KOPT-K1 (cell line): Measurements from ENCODE around the gene ATXN7L3B.
"Not testable (repeated sequence)": the region's sequence is repeated elsewhere in the genome, so short reads cannot be mapped to it uniquely, and the experiment has no call there.

Experiments
- H3K27ac ChIP-seq: fragments of 200-600 bp; sonication (generic); 2 replicates; pipeline ENCODE4 v1.5.1; 2016; ENCODE audit warnings: antibody characterized with exemption, mild to moderate bottlenecking, low read depth, low read length; ENCODE audit not compliant: poor library complexity, severe bottlenecking
- H3K36me3 ChIP-seq: fragments of 200-600 bp; sonication (generic); 2 replicates; pipeline ENCODE4 v1.5.1; 2017; ENCODE audit warnings: antibody characterized with exemption, mild to moderate bottlenecking, low read length, moderate library complexity; ENCODE audit not compliant: insufficient read depth
- H3K9me3 ChIP-seq: fragments of 200-600 bp; sonication (generic); 2 replicates; pipeline ENCODE4 v1.5.1; 2017; ENCODE audit warnings: antibody characterized with exemption, low read length, mild to moderate bottlenecking; ENCODE audit not compliant: insufficient read depth, poor library complexity, severe bottlenecking

The ATXN7L3B gene, protein sequence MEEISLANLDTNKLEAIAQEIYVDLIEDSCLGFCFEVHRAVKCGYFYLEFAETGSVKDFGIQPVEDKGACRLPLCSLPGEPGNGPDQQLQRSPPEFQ

DNA sequence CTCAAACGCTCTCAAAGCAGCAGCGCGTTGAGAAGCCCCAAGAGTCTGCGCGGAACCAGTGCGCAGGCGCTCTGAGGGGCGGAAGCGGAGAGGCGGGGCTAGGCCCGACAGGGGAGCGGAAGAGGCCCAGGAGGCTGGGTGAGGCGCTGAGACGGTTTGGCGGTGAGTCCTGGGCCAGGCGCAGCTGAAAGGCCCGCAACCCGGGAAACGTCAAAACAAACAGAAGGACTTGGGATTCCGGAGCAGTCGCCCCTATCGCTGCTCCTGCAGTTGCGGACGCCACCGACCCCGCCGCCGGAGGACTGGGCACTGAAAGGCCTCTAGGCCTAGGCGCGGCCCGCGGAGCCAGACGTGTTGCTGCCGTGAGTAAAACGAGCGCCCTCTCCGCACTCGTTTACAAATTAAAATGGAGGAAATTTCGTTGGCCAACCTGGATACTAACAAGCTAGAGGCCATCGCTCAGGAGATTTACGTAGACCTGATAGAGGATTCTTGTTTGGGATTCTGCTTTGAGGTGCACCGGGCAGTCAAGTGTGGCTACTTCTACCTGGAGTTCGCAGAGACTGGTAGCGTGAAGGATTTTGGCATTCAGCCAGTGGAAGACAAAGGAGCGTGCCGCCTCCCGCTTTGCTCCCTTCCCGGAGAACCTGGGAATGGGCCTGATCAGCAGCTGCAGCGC is at the start of gene ATXN7L3B:
Gene ATXN7L3B, plus strand, starts transcription at position 129 of the 679 bp plus-strand sequence. Its CDS starts 278 bp downstream, at position 407.
- Histone ChIP-seq H3K9me3 (no peaks in the 10 kb centered on the region), H3K36me3 (peaks cover 40% of the 10 kb centered on the region), H3K27ac (peak within 1 kb of the TSS; percentile 96)

DNA sequence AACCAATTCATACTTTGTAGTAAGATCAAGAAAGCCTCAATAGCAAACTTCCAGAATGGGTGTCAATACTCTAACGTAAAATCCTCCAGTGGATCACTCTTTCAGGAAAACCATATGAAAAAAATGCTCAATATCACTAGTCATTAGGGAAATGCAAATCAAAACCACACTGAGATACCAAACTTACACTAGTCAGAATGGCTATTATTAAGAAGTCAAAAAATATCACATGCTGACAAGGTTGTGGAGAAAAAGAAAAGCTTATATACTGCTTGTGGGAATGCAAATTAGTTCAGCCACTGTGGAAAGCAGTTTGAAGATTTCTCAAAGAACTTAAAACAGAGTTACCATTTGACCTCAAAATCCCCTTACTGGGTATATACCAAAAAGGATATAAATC is 49.5 kb upstream of the ATXN7L3B start:
- no peaks in the 10 kb centered on the region for H3K9me3 ChIP-seq
- H3K27ac ChIP-seq = no peak overlapping the region

DNA sequence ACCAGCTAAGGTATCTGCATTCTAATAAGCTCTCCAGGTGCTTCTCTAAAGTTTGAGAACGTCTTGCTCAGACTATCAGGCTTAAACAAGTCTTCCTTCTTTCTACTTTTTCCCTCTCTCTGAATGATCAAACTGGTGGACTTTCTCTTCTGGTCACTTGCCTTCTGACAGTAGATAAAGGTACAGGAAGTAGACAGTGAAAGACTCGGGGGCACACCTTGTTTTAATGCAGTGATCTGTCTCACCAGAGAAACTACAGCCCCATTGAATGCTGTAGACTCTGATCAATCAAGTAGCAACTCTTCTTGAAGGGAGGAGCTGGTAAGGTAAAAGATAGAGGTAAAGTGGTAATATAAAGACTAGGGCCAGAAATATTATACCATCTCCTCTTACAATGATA is 48.1 kb upstream of the ATXN7L3B start:
- no peaks in the 10 kb centered on the region for H3K36me3 ChIP-seq
- no peaks in the 10 kb centered on the region for H3K9me3 ChIP-seq
- no peak overlapping the region for H3K27ac ChIP-seq

More for the DNA sequence above, 49.5 kb upstream of the ATXN7L3B start:
- H3K36me3 ChIP-seq = no peaks in the 10 kb centered on the region

DNA sequence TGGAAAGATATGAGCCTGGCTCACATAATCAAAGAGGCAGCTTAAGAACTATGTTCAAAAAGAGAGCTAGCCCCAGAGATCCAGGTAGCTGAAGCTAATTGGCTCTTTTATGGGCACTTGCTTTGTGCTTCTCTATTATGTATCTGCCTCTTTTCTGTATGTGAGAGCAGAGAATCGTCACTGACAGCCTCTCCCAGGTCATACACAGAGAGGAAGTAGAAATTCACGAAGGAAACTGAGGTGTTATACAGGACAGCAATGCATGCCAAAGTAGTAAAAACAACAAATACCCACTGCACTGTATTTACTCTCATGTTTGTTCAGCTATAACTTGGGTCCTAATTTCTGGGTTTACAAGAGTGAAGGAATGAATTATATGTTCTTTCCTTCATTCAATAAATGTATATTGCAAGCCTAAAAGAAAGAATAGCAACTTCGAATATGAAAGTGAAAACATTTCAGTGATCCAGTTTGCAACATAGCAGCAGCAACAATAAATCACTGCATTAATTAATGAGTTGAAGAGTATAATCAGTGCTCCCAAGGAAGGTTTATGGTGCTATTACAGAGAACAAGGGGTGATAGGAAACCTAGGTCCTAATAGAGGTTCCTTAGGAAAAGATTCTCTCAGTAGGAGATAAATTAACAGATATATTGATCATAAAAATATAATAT is 47.1 kb upstream of the ATXN7L3B start:
- no peaks in the 10 kb centered on the region for H3K9me3 ChIP-seq
- no peak overlapping the region for H3K27ac ChIP-seq

DNA sequence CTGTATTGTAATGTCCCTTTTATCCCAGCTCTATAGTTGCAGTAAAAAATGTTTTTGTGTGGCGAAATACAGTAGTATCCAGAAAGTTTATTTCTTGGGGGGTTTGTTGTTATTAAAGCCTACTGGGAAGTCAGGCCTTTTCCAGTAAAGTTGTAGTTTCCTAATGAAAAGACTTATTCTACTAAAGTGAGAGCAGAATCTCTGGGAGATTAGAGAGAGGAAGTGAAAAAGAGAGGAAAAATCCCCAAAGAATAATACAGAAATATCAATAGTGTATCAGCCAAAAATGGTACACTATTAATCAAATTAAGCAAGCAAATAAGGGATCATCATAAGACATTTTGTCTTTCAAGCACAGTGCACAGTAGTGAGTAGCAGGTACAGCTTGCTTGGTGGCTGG is 46.3 kb upstream of the ATXN7L3B start:
- Histone ChIP-seq H3K27ac (no peak overlapping the region), H3K9me3 (no peaks in the 10 kb centered on the region), H3K36me3 (no peaks in the 10 kb centered on the region)

More for the DNA sequence above, 47.1 kb upstream of the ATXN7L3B start:
- H3K36me3 ChIP-seq = no peaks in the 10 kb centered on the region

DNA sequence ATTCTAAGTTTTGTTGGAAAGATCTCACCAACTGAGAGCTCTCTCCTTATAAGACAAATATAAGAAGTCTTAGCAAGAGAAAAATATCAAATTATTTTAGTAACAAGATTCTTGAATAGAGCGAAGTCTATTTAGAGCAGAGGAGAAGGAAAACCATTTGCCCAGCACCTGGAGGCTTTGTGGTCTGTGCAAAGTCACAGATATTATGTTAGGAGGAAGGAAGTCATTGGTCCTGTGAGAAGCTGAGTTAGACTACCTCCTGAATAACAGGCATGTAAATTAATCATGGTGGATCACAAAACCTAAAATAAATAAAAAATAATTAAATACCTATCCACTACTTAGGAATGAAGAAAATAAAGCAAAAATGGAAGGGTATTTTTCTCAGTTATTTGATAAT is 38.4 kb upstream of the ATXN7L3B start:
- no peaks in the 10 kb centered on the region for H3K9me3 ChIP-seq
- no peaks in the 10 kb centered on the region for H3K36me3 ChIP-seq
- no peak overlapping the region for H3K27ac ChIP-seq

DNA sequence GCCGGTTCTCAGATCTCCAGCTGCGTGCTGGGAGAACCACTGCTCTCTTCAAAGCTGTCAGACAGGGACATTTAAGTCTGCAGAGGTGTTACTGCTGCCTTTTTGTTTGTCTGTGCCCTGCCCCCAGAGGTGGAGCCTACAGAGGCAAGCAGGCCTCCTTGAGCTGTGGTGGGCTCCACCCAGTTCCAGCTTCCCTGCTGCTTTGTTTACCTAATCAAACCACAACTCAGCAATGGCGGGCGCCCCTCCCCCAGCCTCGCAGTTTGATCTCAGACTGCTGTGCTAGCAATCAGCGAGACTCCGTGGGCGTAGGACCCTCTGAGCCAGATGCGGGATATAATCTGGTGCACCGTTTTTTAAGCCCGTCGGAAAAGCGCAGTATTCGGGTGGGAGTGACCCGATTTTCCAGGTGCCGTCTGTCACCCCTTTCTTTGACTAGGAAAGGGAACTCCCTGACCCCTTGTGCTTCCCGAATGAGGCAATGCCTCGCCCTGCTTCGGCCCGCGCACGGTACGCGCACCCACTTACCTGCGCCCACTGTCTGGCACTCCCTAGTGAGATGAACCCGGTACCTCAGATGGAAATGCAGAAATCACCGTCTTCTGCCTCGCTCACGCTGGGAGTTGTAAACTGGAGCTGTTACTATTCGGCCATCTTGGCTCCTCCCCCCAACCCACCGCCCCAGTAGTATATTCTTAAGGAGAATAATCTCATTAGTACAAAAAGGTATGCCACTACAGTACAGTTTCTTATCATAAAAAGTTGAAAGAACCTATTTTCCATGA is 28.6 kb upstream of the ATXN7L3B start:
- H3K27ac ChIP-seq, H3K36me3 ChIP-seq, H3K9me3 ChIP-seq: not testable (repeated sequence)

DNA sequence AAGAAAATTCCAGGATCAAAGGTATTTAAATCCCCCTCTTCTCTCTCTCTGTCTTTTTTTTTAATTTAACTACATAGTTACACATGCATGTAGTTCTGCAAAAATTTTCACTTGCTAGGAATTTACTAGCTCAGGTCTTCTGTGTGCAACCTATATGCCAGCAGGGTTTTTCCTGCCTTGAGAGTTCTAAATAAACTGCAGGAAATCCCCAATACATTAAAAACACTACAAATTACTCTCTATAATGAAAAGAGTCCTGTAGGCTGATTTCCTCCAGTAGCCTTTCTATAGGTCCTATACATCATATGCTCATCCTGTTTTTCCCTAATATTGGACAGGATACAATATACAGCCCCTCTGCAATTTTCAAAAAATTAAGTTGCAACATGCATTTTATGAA is 27.7 kb upstream of the ATXN7L3B start:
- no peak overlapping the region for H3K27ac ChIP-seq
- no peaks in the 10 kb centered on the region for H3K36me3 ChIP-seq
- no peaks in the 10 kb centered on the region for H3K9me3 ChIP-seq

DNA sequence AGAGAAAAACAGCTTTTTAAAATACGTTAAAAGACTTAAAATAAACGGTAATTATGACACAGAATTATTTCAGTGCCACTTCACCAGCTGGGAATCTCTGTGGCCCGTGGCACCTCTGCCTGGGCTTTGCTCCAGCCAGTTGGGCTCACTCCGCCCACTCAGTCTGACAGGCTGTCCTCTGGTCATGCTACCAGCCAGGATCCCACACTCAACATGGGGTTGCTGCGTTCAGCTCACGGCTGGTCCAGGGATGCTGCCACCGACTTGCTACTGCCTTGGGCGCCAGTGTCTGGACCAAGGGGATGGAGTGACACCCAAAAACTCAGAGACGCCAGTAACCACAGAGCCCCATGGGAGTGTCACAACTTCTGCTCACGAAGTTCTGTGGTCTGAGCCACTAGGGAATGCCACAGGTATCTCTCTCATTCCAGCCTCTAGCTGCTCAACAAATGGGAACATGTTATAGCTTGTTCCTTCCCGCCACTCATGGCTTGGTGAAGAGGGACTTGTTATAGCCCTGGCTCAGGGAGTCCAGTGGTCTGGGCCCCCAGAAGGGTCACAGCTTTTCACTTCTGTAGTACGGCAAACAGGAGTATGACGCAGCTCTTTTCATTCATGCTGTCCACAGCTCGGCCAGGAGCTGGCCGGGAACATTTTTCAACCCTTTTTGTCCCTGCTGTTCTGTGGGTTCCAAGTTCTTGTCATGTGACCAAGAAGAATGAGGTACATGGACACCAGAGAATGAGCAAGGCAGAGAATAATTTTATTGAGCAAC is 23.4 kb upstream of the ATXN7L3B start:
- Histone ChIP-seq H3K36me3 (no peaks in the 10 kb centered on the region), H3K9me3 (no peaks in the 10 kb centered on the region), H3K27ac (no peak overlapping the region)

DNA sequence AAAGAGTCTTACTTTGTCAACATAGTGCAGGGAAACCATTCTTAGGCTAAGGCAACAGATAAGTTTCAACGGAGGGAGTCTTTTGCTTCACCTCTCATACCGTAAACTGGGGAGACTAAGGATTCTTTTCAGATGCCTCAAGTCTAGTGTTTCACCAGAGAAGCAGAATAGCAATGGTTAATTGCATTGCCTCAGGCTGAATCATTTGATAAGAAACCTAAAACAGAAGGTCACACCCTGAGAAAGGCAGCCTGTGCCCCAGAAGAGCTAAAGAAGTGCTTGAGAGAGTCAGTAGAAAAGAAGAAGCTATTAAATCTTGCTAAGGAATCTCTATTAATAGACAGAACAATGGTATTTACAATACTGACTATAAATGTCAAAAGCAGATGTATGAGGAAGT is 21.8 kb upstream of the ATXN7L3B start:
- H3K27ac ChIP-seq = no peak overlapping the region
- no peaks in the 10 kb centered on the region for H3K9me3 ChIP-seq
- H3K36me3 ChIP-seq = no peaks in the 10 kb centered on the region

DNA sequence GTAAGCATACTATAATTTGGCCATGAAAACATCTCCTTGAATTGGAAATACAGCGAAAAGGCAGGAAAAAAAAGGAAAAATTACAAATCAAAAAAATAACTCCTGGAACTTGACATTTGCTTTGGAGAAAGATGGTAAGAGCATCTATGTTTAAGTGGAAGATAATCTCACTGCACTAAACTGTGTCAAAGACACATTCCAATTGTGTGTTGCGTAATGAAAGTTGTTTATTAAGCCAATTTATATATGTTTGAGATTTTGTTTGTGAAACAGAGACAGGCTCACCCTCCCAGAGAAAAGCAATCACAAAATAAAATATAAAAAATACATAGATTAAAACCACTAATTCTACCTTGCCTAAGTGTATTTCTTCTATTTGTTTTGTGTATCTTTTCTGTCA is 11.1 kb upstream of the ATXN7L3B start:
- no peak overlapping the region for H3K27ac ChIP-seq
- no peaks in the 10 kb centered on the region for H3K9me3 ChIP-seq
- no peaks in the 10 kb centered on the region for H3K36me3 ChIP-seq

DNA sequence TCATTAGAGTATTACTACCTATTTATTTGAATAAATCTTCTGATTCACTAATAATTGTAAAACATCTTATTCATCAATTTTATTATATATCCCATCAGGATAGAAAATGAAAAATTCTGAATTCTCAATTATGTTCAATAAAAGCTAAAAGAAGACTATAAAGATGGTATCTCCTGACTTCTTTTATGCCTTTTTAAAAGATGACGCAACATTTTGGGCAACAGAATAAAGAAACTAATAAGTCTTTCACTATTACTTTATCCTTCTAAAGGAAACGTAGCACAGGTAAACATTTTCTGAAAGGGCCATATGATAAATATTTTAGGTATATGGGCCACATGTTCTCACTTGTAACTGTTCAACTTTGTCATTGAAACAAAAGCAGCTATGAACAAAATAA is 10.1 kb upstream of the ATXN7L3B start:
- Histone ChIP-seq H3K36me3 (no peaks in the 10 kb centered on the region), H3K27ac (no peak overlapping the region), H3K9me3 (no peaks in the 10 kb centered on the region)

DNA sequence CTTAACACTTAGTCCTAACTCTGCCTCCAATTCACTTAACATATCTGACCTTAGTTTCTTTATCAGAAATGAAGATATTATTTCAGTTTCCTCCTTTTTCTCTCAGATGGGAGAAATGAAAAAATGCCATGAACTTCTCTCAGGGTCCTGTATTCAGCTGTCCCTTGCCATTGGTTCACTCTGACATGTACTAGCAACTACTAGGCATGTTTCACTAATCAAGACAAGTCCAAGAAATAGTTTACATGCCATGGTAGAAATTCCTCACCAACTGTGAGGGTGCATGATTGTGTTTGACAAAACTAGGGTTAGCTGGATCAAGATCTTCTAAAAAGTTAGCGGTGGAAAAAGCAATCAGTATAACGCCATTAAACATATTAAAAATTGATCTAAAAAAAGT is 7.0 kb upstream of the ATXN7L3B start:
- Histone ChIP-seq H3K9me3 (no peaks in the 10 kb centered on the region), H3K36me3 (no peaks in the 10 kb centered on the region), H3K27ac (no peak overlapping the region)

DNA sequence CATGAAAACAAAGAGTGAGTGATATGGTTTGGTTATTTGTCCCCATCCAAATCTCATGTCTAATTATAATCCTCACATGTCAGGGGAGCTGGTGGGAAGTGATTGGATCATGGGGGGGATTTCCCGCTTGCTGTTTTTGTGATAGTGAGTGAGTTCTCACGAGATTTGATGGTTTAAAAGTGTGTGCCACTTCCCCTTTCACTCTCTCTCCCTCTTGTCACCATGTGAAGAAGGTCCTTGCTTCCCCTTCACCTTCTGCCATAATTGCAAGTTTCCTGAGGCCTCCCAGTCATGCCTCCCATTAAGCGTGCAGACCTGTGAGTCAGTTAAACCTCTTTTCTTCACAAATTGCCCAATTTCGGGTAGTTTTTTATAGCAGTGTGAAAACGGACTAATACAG is 2.1 kb upstream of the ATXN7L3B start:
- no peaks in the 10 kb centered on the region for H3K9me3 ChIP-seq
- no peak overlapping the region for H3K27ac ChIP-seq
- H3K36me3 ChIP-seq = peaks cover 17% of the 10 kb centered on the region
